DMS53 (cell line): ENCODE measurements around the gene NTPCR.
"Not testable (repeated sequence)": the region's sequence is repeated elsewhere in the genome, so short reads cannot be mapped to it uniquely, and the experiment has no call there.

Source experiments
- DNase-seq: peaks from one replicate; lab custom pipeline; 2025; lab: John Stamatoyannopoulos, UW

The NTPCR gene, protein sequence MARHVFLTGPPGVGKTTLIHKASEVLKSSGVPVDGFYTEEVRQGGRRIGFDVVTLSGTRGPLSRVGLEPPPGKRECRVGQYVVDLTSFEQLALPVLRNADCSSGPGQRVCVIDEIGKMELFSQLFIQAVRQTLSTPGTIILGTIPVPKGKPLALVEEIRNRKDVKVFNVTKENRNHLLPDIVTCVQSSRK

DNA sequence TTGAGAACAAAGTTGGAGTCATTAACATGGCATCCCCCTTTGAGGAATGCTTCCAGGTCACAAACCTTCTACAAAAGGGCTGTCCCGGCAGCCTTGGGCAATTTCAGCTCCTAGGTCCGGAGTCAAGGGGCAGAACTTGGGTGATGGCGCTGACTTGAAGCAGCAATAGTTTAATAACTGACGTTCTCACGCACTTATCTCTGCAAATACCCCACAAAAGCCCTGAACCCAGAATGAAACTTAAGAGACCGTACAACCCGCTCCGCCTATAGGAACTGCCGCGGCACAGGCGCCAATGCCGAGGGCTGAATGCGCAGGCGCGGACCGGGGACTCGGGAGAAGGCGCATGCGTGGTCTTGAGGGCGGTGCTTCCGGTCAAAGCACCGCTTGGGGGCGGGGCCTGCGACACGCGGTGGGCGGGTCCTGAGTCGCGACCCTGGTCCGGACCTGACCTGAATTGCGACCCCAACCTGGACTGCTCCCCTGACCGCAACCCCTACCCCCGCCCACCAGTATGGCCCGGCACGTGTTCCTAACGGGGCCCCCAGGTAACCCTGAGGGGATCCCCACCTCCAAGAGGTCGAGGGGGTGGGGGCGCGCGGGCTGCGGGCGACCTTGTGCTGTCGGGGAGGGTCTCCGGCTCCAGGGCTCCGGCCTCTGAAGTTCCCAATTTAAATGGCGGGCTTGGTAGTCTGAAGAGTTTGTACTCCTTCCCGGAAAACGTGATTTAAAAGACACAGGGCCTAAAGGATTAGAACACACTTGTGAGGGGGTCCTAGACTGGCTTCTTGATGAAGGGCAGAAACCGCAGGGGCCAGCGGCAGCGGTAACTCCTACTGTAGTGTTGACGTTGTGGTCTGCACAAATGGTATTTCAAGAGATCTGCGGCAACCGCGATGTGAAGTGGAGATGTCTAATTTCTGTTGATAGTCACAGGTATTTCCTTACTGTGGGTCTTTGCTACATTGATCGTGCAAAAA is at the start of gene NTPCR:
TSS of gene NTPCR (plus strand) at position 415 of the 980 bp plus-strand sequence. CDS start at position 515, 100 bp downstream.
- peak; percentile 94 for DNase-seq

GRCh38 chr1:232900818-232901217 is 49.6 kb upstream of the NTPCR start:
- no peak for DNase-seq

GRCh38 chr1:232901255-232901654 is 49.2 kb upstream of the NTPCR start:
- no peak for DNase-seq

DNA sequence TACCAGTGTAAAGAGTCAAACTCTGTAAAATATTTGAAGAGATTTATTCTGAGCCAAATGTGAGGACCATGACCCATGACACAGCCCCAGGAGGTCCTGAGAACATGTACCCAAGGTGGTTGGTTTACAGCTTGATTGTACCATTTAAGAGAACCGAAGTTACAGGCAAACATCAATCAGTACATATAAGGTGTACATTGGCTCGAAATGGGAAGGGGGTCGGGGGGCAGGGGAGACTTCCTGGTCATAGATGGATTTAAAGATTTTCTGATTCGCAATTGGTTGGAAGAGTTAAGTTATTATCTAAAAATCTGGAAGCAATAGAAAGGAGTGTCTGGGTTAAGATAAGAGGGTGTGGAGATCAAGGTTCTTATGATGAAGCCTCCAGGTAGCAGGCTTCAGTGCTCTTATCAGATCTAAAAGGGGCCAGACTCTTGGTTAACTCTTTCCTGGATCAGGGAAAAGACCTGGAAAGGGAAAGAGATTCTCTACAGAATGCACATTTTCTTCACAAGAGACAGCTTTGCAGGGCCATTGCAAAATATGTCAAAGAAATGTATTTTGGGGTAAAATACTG is 47.5 kb upstream of the NTPCR start:
- no peak for DNase-seq

DNA sequence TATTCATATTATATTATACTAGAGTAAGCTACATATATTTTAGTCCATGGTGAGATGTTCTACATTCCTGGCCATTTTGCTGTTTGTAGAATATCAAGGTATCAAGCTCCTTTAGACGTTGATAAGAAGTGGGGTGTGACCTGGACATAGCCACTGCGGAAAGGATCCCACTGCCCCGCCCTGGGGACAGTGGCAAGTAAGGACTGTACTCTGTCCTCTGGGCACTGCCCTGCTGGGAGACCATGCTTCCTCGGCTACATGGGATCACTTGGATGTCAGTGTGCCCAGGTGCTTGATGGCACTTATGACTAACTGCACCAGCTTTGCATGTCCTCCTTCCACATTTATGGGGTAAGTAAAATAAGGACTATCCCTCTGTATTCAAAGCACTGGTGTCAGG is 46.3 kb upstream of the NTPCR start:
- peak; percentile 56 for DNase-seq

GRCh38 chr1:232904566-232904965 is 45.8 kb upstream of the NTPCR start:
- peak; percentile 88 for DNase-seq

DNA sequence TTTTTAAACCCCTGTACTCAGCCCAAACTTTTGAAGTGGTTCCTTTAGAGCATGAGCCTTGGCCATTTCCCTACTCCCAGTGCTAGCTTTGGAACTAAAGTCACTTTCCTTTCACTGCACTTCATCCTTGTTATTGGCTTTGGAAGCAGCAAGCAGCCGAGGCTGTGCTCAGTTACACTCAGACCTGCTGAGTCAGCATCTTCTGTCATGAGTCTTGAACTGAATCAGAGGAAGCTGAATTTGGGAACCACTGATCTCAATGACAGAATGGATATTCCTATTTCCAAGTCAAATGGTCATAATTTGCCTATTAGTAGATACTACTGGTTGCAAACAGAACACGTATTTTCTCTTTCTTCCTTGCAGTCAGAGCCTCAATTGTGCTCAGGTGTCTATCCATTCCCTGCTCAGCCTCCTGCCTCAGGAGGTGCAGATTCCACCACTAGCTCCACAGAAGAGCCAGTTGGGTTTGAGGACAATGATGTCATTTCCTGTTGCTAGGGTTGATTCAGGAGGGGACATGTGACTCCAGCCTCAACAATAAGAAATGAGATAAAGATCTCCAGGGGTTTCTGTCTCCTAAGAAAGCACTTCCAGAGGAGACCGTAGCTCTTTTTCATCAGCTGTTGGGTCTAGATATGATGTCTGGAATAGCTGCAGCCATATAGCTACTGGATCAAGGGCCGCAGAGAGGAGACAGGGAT is 44.9 kb upstream of the NTPCR start:
- peak; percentile 25 for DNase-seq

DNA sequence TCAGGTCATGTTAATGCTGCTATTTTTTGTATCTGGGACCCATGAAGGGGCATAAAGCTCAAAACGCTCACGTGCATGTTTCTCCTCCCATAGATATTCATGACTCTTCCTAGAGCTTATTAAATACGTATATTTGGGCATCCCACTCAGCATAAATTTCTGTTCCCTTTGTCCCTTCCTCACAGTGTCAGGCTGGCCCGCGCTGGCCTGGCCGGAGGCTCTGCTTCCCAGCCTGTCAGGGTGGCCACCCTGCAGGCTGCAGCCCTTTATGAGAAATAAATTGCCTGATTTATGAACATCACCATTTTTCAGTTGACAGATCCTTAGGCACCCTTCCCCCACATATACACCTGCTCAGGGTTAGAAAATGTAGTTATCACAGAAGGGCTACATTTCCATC is 44.0 kb upstream of the NTPCR start:
- no peak for DNase-seq

GRCh38 chr1:232908831-232909230 is 41.6 kb upstream of the NTPCR start:
- no peak for DNase-seq

DNA sequence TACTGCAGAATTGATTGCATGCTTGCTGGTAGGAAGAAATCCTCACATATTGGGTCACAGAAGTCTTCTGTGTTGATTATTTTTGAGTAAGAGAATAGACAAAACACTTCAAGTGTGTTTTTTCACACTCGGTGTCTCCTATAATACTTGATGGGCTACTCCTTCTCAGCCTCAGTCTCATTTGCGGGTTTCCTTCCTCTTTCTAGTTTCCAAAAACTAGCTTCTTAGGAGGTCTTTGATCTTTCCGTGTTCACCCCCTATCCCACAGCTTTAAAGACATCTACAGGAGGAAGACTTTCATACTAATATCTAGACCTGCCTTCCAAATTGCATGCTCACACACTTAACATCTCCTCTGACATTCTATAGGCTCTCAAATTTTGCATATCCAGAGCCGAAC is 40.7 kb upstream of the NTPCR start:
- DNase-seq: no peak

- DNase-seq: no peak
Measured at GRCh38 chr1:232911027-232911599, 39.3 kb upstream of the NTPCR start.

GRCh38 chr1:232912845-232913580 is 37.4 kb upstream of the NTPCR start:
- DNase-seq: no peak

GRCh38 chr1:232914271-232914670 is 36.1 kb upstream of the NTPCR start:
- not testable (repeated sequence) for DNase-seq

- peak; percentile 35 for DNase-seq
Measured at GRCh38 chr1:232915212-232915611, 35.2 kb upstream of the NTPCR start.

GRCh38 chr1:232917053-232917452 is 33.4 kb upstream of the NTPCR start:
- DNase-seq: no peak

GRCh38 chr1:232921381-232921780 is 29.0 kb upstream of the NTPCR start:
- DNase-seq: no peak

- DNase-seq: no peak
Measured at GRCh38 chr1:232922485-232922884, 27.9 kb upstream of the NTPCR start.

DNA sequence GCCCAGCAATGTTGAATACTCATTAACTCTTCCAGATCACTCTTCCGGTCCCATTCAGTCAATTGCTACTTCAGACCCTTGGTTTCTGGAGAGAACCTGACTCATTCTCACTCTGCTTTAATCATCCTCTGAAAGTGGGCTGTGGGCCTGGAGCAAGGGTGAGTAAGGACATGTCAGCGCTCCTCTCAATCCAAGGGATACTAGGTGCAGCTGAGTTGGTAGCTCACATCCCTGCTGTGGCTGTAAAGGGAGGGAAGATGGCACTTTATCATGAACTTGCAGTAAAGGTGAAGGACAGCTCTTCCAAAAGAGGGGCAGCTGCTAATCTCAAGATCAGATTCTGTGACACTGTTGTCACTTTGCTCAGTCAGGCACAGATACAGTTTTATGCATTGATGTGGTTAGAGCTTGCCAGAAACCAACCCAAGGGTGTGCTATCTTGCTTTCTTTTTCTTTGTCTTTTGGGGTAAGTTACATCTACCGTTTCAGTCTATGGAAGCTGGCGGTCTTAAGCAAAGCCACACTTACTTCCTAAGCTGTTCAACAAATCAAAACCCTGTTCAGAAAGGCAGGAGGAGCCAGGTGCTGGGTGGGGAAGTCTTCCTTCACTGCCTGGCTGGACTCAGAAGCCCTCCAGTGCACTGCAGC is 26.5 kb upstream of the NTPCR start:
- peak; percentile 47 for DNase-seq

DNA sequence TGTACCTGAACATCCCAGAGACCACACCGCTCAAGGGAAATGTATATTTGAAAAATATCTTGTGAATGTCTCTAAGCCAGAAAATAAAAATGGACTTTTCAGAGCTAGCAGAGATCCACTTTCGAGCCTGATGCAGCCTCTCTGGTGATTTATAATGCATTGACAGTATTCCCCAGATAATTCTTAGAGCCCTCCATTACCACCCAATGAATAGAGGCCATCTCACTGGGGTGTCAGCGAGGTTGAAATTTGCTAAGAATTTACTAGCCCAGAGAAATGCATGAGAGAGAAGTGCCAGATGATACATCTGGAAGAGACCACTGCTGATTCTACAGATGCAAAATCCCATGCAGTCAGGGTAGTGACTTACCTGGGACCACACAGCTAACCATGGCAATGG is 25.5 kb upstream of the NTPCR start:
- DNase-seq: no peak

GRCh38 chr1:232925421-232926220 is 24.8 kb upstream of the NTPCR start:
- DNase-seq: no peak
